Glutamatergic neuron (in vitro differentiated cells): ENCODE results near the gene VAX1. TPM values are rescaled to one million over a fixed set of nuclear protein-coding genes. Genes with fewer than 3 reads are reported as not detected.
A peak's percentile ranks its signal among the peaks of the same experiment; 100 is the strongest.

Experiments used
- DNase-seq: peaks from one replicate; pipeline ENCODE4 v3.0.0; 2022
- H3K27ac Mint-ChIP-seq: one replicate; pipeline ENCODE4 v1.8.0; 2020; ENCODE audit warnings: mild to moderate bottlenecking, mixed read lengths, inconsistent platforms; ENCODE audit not compliant: unreplicated experiment
- H3K27me3 Mint-ChIP-seq: one replicate; pipeline ENCODE4 v1.8.0; 2020; ENCODE audit warnings: mild to moderate bottlenecking, moderate library complexity, mixed read lengths, inconsistent platforms; ENCODE audit not compliant: unreplicated experiment
- H3K36me3 Mint-ChIP-seq: one replicate; pipeline ENCODE4 v1.8.0; 2020; ENCODE audit warnings: mild to moderate bottlenecking, mixed read lengths, inconsistent platforms; ENCODE audit not compliant: unreplicated experiment
- H3K4me1 Mint-ChIP-seq: one replicate; pipeline ENCODE4 v1.8.0; 2020; ENCODE audit warnings: mild to moderate bottlenecking, low read depth, mixed read lengths, inconsistent platforms; ENCODE audit not compliant: unreplicated experiment
- H3K4me3 Mint-ChIP-seq: one replicate; pipeline ENCODE4 v1.8.0; 2020; ENCODE audit warnings: mild to moderate bottlenecking, mixed read lengths, inconsistent platforms; ENCODE audit not compliant: unreplicated experiment
- H3K9me3 Mint-ChIP-seq: one replicate; pipeline ENCODE4 v1.8.0; 2020; ENCODE audit warnings: mild to moderate bottlenecking, moderate library complexity, mixed read lengths, inconsistent platforms; ENCODE audit not compliant: unreplicated experiment
- CTCF ChIP-seq: fragments of 200-600 bp; sonication (generic); IDR thresholded peaks from one replicate; pipeline ENCODE4 v1.5.0; 2021; ENCODE audit not compliant: partially characterized antibody, unreplicated experiment
- total RNA-seq: library from RNA; stranded (reverse); fragmentation: NEBNext Ultra II Directional; extraction: Animal tissue kit (Norgen Biotek cat#: 25700); gene quantifications from one replicate; pipeline ENCODE4 v1.2.1, GENCODE V29; 2021; ENCODE audit not compliant: unreplicated experiment

The VAX1 gene
- total RNA-seq, 1 donor from 2014 or later, result 0.27 TPM

- DNase-seq, result no peak
- no peaks in the 10 kb centered on the region for H3K36me3 Mint-ChIP-seq
- H3K27ac Mint-ChIP-seq, result no peak overlapping the region
- H3K27me3 Mint-ChIP-seq, result peaks cover 7% of the 10 kb centered on the region
- H3K4me3 Mint-ChIP-seq, result no peak overlapping the region
- no peaks in the 10 kb centered on the region for H3K9me3 Mint-ChIP-seq
- H3K4me1 Mint-ChIP-seq, result no peaks in the 10 kb centered on the region
- TF ChIP-seq CTCF, result peak; percentile 50
These were observed 25.9 kb downstream of the VAX1 start for GRCh38 chr10:117112220-117112619.

GRCh38 chr10:117107238-117107637, 30.8 kb downstream of the VAX1 start:
- peaks cover 4% of the 10 kb centered on the region for H3K27me3 Mint-ChIP-seq
- H3K4me1 Mint-ChIP-seq, result no peaks in the 10 kb centered on the region
- H3K27ac Mint-ChIP-seq, result no peak overlapping the region
- H3K4me3 Mint-ChIP-seq, result no peak overlapping the region
- no peaks in the 10 kb centered on the region for H3K9me3 Mint-ChIP-seq
- H3K36me3 Mint-ChIP-seq, result no peaks in the 10 kb centered on the region
- TF ChIP-seq CTCF, result no peak
- DNase-seq, result no peak

- peak overlapping the region; percentile 12 for H3K27ac Mint-ChIP-seq
- DNase-seq, result no peak
- H3K4me3 Mint-ChIP-seq, result no peak overlapping the region
- no peaks in the 10 kb centered on the region for H3K9me3 Mint-ChIP-seq
- no peaks in the 10 kb centered on the region for H3K27me3 Mint-ChIP-seq
- peaks cover 14% of the 10 kb centered on the region for H3K4me1 Mint-ChIP-seq
- no peak for TF ChIP-seq CTCF
- H3K36me3 Mint-ChIP-seq, result no peaks in the 10 kb centered on the region
These were observed 41.4 kb downstream of the VAX1 start for GRCh38 chr10:117096599-117097201.

GRCh38 chr10:117094856-117095255, 43.2 kb downstream of the VAX1 start:
- Mint-ChIP-seq H3K9me3 (no peaks in the 10 kb centered on the region), H3K27me3 (no peaks in the 10 kb centered on the region), H3K4me1 (peaks cover 14% of the 10 kb centered on the region), H3K4me3 (no peak overlapping the region), H3K36me3 (no peaks in the 10 kb centered on the region), H3K27ac (peak overlapping the region; percentile 45)
- no peak for DNase-seq
- TF ChIP-seq CTCF, result no peak

GRCh38 chr10:117092386-117092785, 45.7 kb downstream of the VAX1 start:
- no peak for TF ChIP-seq CTCF
- no peaks in the 10 kb centered on the region for H3K36me3 Mint-ChIP-seq
- H3K4me3 Mint-ChIP-seq, result no peak overlapping the region
- DNase-seq, result peak; percentile 20
- H3K27me3 Mint-ChIP-seq, result no peaks in the 10 kb centered on the region
- H3K9me3 Mint-ChIP-seq, result no peaks in the 10 kb centered on the region
- H3K4me1 Mint-ChIP-seq, result peaks cover 14% of the 10 kb centered on the region
- no peak overlapping the region for H3K27ac Mint-ChIP-seq
